SJSA1 (cell line): ENCODE results near the gene SLC22A31. TPM values are rescaled to one million over a fixed set of nuclear protein-coding genes. Genes with fewer than 3 reads are reported as not detected.
"Not testable (repeated sequence)": the region's sequence is repeated elsewhere in the genome, so short reads cannot be mapped to it uniquely, and the experiment has no call there.

Experiments used
- DNase-seq, 2 experiments: peaks; one replicate each; pipeline ENCODE4 v3.0.0-alpha.2; 2015 to 2020; ENCODE audit warnings: low spot score in 2 of 2, low read depth in 1 of 2
- H3K27ac ChIP-seq: fragments of 250-450 bp; sonication (Bioruptor Pico); 2 replicates; pipeline ENCODE4 v1.5.1; 2020; ENCODE audit warnings: mild to moderate bottlenecking, moderate library complexity
- H3K27me3 ChIP-seq: fragments of 250-450 bp; sonication (Bioruptor Pico); replicated peaks from 2 replicates; pipeline ENCODE4 v1.5.1; 2020; ENCODE audit warnings: mild to moderate bottlenecking, moderate library complexity
- H3K36me3 ChIP-seq: fragments of 250-450 bp; sonication (Bioruptor Pico); 2 replicates; pipeline ENCODE4 v1.5.1; 2020; ENCODE audit warnings: mild to moderate bottlenecking
- H3K4me1 ChIP-seq: fragments of 250-450 bp; sonication (Bioruptor Pico); replicated peaks from 2 replicates; pipeline ENCODE4 v1.6.1; 2021; ENCODE audit warnings: mild to moderate bottlenecking
- H3K4me3 ChIP-seq: fragments of 250-450 bp; sonication (Bioruptor Pico); 2 replicates; pipeline ENCODE4 v1.5.1; 2020; ENCODE audit warnings: mild to moderate bottlenecking
- H3K9me3 ChIP-seq: fragments of 250-450 bp; sonication (Bioruptor Pico); replicated peaks from 2 replicates; pipeline ENCODE4 v1.5.1; 2020; ENCODE audit warnings: mild to moderate bottlenecking
- total RNA-seq: library from RNA; depleted of rRNA; stranded (reverse); fragments of >200 nt; shearing (Covaris generic); gene quantifications from 2 replicates; pipeline ENCODE4 v1.2.3, GENCODE V29; 2014

SLC22A31 gene
- total RNA-seq, 1 experiment from 2014 or later: not detected

DNA sequence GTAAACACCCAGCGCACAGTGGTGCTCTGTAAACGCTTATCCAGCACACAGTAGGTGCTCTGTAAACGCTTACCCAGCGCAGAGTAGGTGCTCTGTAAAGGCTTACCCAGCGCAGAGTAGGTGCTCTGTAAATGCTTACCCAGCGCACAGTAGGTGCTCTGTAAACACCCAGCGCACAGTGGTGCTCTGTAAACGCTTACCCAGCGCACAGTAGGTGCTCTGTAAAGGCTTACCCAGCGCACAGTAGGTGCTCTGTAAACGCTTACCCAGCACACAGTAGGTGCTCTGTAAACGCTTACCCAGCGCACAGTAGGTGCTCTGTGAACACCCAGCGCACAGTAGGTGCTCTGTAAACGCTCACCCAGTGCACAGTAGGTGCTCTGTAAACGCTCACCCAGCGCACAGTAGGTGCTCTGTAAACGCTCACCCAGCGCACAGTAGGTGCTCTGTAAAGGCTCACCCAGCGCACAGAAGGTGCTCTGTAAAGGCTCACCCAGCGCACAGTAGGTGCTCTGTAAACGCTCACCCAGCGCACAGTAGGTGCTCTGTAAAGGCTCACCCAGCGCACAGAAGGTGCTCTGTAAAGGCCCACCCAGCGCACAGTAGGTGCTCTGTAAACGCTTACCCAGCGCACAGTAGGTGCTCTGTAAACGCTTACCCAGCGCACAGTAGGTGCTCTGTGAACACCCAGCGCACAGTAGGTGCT is 14.3 kb downstream of the SLC22A31 start:
- not testable (repeated sequence) for DNase-seq, H3K9me3 ChIP-seq, H3K4me1 ChIP-seq, H3K27me3 ChIP-seq, H3K27ac ChIP-seq, H3K4me3 ChIP-seq, H3K36me3 ChIP-seq

- H3K9me3 ChIP-seq: no peaks in the 10 kb centered on the region
- no peak for DNase-seq
- H3K27me3 ChIP-seq: no peaks in the 10 kb centered on the region
- H3K27ac ChIP-seq: no peak overlapping the region
- no peaks in the 10 kb centered on the region for H3K4me1 ChIP-seq
- no peaks in the 10 kb centered on the region for H3K36me3 ChIP-seq
- no peak overlapping the region for H3K4me3 ChIP-seq
These were observed 15.2 kb downstream of the SLC22A31 start for GRCh38 chr16:89184933-89185794.

- Histone ChIP-seq H3K4me1 (no peaks in the 10 kb centered on the region), H3K4me3 (no peak overlapping the region), H3K27ac (no peak overlapping the region), H3K36me3 (no peaks in the 10 kb centered on the region), H3K27me3 (no peaks in the 10 kb centered on the region), H3K9me3 (no peaks in the 10 kb centered on the region)
- DNase-seq: no peak
These were observed 15.7 kb downstream of the SLC22A31 start for GRCh38 chr16:89184677-89184932.

DNA sequence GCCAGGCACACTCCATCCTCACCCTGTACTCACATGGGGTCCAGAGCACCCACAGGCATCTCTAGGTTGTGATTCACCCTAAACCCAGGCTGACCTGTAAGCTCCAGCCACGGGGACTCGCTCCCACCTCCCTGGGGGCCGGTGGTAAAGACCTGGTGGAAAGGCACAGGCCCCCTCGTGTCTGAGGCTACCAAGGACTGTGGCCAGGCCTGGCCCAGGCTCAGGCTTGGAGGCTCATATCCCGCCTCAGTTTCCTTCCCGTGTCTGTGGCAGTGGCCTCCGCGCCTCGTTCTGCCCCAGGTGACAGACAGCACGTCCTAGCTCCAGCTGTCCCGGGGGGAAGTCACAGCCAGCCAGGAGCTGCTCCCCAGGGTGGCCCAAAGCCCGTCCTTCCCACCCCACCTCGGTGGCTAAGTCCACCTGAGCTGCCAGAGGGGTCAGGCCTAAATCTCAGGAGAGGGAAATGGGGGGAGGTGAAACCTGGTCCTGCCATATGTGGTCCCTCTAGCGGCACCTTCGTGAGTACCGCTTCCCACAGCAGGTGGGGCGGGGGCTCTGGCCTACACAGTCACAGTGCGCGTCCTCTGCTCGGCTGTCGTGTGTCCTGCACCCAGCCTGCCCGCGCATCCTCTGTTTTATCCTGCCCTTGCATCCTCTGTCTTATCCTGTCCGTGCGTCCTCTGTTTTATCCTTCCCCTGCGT is 16.2 kb downstream of the SLC22A31 start:
- DNase-seq: no peak
- H3K36me3 ChIP-seq: no peaks in the 10 kb centered on the region
- H3K27ac ChIP-seq: no peak overlapping the region
- no peak overlapping the region for H3K4me3 ChIP-seq
- H3K9me3 ChIP-seq: no peaks in the 10 kb centered on the region
- no peaks in the 10 kb centered on the region for H3K4me1 ChIP-seq
- H3K27me3 ChIP-seq: no peaks in the 10 kb centered on the region

DNA sequence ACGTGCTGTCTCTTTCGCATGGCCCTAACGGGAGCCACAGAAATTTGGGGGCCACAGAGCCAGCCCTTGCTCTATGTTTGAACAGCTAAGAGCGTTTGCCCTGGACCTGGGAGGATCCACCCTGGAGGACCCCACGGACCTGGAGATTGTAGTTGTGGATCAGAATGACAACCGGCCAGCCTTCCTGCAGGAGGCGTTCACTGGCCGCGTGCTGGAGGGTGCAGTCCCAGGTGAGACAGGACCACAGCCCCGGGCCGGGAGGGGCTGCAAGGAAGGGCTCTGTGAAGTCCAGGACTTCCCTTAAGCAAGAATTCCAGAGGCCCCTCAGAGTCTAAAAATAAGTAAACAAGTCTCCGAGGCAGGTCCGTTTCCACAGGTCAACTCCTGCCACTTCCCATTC is 16.9 kb downstream of the SLC22A31 start:
- Histone ChIP-seq H3K27me3 (no peaks in the 10 kb centered on the region), H3K4me1 (no peaks in the 10 kb centered on the region), H3K4me3 (no peak overlapping the region), H3K9me3 (no peaks in the 10 kb centered on the region), H3K27ac (no peak overlapping the region), H3K36me3 (no peaks in the 10 kb centered on the region)
- DNase-seq: no peak

DNA sequence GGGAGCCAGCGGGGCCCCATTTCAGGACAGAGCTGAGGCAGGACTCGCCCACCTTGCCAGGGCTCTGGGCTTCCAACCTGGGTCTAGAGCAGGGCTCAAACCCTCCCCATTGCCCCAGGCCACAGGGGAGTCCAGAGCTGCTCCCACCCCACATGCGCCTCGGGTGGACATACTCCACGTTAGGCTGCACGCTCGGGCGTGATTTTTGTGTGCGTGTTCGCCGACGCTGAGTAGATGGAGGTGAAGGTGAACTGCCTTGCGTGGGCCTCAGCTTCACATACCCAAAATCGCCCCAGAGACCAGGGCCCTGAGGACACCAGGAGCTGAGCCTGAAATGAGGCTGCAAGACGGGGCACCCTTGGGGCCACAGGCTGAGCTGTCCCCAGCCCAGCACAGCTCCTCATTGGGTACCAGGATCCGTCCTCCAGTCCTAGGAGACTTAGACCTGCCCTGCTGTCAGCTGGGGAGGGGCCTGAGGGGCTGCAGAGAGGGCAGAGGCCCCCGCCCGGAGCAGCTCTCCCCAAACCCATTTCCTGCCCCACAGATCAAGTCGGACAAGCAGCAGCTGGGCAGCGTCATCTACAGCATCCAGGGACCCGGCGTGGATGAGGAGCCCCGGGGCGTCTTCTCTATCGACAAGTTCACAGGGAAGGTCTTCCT is 20.6 kb downstream of the SLC22A31 start:
- Histone ChIP-seq H3K27ac (no peak overlapping the region), H3K36me3 (no peaks in the 10 kb centered on the region), H3K4me3 (no peak overlapping the region), H3K4me1 (no peaks in the 10 kb centered on the region), H3K27me3 (peaks cover 9% of the 10 kb centered on the region), H3K9me3 (no peaks in the 10 kb centered on the region)
- no peak for DNase-seq

DNA sequence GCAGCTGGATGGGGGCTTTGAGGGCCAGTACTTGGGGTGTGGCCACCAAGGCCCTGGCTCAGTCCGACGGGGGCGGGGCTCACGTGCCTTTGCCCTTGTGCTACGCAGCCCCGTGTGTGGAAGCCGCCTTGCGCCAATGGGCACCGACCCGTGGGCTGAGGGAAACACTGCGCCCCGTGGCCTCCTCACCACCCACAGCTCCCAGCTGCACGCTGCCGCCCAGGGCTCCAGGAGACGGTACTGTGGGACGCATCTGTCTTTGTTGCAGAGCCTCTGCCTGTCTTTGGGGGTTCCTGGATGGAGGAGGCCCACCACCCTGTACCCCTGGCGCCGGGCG is 21.2 kb downstream of the SLC22A31 start:
- peaks cover 12% of the 10 kb centered on the region for H3K27me3 ChIP-seq
- no peaks in the 10 kb centered on the region for H3K4me1 ChIP-seq
- H3K4me3 ChIP-seq: no peak overlapping the region
- H3K27ac ChIP-seq: no peak overlapping the region
- H3K36me3 ChIP-seq: no peaks in the 10 kb centered on the region
- no peak for DNase-seq
- H3K9me3 ChIP-seq: no peaks in the 10 kb centered on the region

- H3K4me3 ChIP-seq: no peak overlapping the region
- H3K27ac ChIP-seq: no peak overlapping the region
- no peaks in the 10 kb centered on the region for H3K9me3 ChIP-seq
- H3K27me3 ChIP-seq: peaks cover 15% of the 10 kb centered on the region
- H3K36me3 ChIP-seq: no peaks in the 10 kb centered on the region
- no peak for DNase-seq
- H3K4me1 ChIP-seq: no peaks in the 10 kb centered on the region
These were observed 21.7 kb downstream of the SLC22A31 start for GRCh38 chr16:89178453-89179147.

DNA sequence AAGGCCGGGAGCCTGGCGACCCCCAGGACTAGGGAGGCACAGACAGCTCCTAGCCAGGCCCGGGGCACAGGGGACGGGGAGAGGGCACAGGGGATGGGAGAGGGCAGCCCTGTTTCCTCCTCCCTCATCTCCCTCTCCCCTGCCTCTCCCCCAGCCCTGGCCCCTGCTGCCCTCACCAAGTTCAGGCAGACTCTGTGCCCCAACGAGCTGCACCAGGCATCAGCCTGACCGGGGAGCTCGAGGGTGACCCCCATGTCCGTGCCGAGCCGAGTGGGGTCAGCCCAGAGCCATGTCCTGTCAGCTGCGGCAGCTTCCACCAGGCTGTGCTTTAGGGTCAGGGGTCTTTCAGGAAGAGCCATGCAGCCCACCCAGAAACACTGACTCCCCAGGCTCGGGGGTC is 22.8 kb downstream of the SLC22A31 start:
- Histone ChIP-seq H3K27me3 (peaks cover 20% of the 10 kb centered on the region), H3K36me3 (no peaks in the 10 kb centered on the region), H3K4me1 (no peaks in the 10 kb centered on the region), H3K9me3 (no peaks in the 10 kb centered on the region), H3K27ac (no peak overlapping the region), H3K4me3 (no peak overlapping the region)
- DNase-seq: no peak

- H3K4me1 ChIP-seq: no peaks in the 10 kb centered on the region
- no peak for DNase-seq
- no peaks in the 10 kb centered on the region for H3K9me3 ChIP-seq
- H3K36me3 ChIP-seq: no peaks in the 10 kb centered on the region
- peaks cover 28% of the 10 kb centered on the region for H3K27me3 ChIP-seq
- H3K27ac ChIP-seq: no peak overlapping the region
- H3K4me3 ChIP-seq: no peak overlapping the region
These were observed 23.6 kb downstream of the SLC22A31 start for GRCh38 chr16:89176717-89177116.

DNA sequence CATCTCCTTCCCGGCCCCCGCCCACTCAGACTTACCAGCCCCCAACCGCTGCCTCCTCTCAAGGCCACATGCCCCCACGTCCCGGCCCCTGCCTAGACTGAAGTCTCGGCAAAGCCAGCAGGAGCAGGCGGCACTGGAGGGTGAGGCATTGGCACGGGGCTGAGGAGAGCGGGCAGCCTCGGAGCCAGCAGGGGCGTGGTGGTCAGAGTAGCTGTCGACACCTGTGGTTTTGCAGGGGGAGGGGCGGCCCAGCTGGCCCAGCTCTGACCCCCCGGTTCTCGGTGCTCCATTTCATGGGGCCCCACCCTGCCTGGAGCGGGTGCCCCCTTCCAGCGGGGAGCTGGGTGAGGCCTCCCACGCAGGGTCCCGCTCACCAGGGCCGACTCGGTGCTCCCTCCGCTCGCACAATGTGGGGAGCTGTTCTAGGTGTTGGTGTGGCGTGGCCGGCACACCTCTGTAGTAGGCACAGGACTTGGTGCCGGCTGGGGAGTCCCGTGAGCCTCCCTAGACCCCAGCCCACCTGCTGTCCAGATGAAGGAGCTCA is 24.1 kb downstream of the SLC22A31 start:
- no peaks in the 10 kb centered on the region for H3K9me3 ChIP-seq
- H3K4me3 ChIP-seq: no peak overlapping the region
- no peaks in the 10 kb centered on the region for H3K36me3 ChIP-seq
- H3K27me3 ChIP-seq: peaks cover 29% of the 10 kb centered on the region
- DNase-seq: no peak
- no peaks in the 10 kb centered on the region for H3K4me1 ChIP-seq
- H3K27ac ChIP-seq: no peak overlapping the region

GRCh38 chr16:89175280-89176146 is 24.8 kb downstream of the SLC22A31 start:
- Histone ChIP-seq H3K36me3 (no peaks in the 10 kb centered on the region), H3K9me3 (no peaks in the 10 kb centered on the region), H3K4me3 (no peak overlapping the region), H3K27ac (no peak overlapping the region), H3K4me1 (no peaks in the 10 kb centered on the region), H3K27me3 (peaks cover 35% of the 10 kb centered on the region)
- no peak for DNase-seq
